HG03342 (cell line): ENCODE results near the gene ATRN.
"Not testable (repeated sequence)": the region's sequence is repeated elsewhere in the genome, so short reads cannot be mapped to it uniquely, and the experiment has no call there.

Experiments used
- ATAC-seq: cut with Tn5 transposase; IDR thresholded peaks from one replicate; pipeline ENCODE4 v1.9.1; 2021; ENCODE audit warnings: mild to moderate bottlenecking, moderate library complexity; ENCODE audit not compliant: unreplicated experiment

ATRN gene

DNA sequence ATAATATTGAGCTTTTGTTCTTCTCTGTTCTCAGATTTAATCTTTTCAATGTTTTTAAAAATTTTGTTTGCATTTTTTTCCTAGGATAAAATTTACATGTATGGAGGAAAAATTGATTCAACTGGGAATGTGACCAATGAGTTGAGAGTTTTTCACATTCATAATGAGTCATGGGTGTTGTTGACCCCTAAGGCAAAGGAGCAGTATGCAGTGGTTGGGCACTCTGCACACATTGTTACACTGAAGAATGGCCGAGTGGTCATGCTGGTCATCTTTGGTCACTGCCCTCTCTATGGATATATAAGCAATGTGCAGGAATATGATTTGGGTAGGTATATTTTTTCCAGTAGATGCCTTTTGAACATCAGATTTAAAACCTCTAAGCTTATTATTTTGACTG, 89.8 kb downstream of the ATRN start:
- ATAC-seq, result no peak

DNA sequence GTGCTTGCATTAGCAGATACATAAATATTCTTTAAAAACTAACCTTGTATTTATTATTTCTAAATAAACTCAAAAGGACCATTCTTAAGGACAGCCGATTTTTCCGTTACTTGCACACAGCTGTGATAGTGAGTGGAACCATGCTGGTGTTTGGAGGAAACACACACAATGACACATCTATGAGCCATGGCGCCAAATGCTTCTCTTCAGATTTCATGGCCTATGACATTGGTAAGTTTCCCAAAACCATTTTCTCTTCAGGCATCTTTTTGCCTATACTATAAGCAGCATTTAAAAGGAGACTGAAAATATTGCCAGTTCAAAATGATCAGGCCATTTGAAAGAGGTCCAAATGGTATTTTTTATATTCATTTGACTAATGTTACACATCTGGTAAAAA, 92.3 kb downstream of the ATRN start:
- ATAC-seq, result no peak

DNA sequence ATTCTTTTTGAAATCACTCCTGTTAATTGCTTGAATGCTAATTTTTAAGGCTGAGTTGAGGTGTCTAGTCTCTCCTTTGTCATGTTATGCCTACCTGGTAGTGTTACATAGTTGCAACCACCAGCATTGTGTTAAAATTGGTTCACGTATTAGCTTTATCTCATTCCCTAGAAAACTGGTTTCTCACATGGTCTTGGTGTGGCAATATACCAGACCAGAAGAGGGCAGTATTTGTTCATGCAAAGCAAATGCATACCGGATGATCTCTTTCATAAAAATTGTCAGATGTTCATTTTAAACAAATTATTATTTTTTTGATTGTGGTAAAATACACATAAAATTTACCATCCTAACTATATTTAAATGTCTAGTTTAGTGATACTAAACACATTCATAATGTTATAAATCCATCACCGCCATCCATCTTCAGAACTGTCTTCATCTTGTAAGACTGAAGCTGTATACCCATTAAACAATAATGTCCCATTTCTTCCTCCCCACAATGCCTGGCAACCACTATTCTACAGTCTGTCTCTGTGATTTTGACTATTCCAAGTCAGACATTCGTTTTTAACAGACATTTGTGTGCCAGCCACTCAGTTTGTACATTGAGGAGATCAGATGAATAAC, 92.8 kb downstream of the ATRN start:
- no peak for ATAC-seq

DNA sequence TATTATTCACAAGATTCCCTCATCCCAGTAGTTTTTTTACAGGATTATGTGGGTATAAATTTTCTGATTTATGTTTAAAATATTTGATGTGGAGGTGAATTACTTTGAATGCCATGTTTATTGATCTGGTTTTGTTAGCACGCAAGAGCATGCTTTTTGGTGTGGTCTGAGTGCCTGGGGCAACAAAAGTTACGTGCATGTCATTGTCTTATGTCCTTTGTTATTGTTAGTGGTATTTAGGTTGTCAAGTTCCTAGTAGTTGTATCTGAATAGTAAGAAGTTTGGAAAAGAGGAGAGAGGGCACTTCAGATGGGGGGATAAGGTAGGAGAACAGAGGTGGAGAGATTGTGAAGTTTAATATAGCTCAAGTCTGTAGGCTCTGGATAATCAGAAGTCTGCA, 95.0 kb downstream of the ATRN start:
- no peak for ATAC-seq

DNA sequence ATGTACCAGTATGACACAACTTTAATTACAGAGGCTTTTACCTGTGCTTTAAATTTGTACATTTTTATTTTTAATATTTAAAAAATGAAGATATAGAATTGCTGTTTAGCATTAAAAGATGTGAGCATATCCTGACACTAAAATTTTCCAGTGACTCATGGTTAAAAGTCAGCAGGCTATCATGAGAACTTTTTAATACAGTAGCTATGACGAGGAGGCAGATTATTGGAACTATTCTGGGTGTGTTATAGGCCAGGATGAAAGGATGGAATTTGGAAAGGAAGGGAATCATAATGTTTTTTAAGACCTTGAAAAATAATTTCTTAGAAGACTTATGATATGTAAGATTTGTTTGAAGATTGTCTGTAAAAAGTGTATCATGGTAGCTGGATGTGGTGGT, 101.3 kb downstream of the ATRN start:
- no peak for ATAC-seq

DNA sequence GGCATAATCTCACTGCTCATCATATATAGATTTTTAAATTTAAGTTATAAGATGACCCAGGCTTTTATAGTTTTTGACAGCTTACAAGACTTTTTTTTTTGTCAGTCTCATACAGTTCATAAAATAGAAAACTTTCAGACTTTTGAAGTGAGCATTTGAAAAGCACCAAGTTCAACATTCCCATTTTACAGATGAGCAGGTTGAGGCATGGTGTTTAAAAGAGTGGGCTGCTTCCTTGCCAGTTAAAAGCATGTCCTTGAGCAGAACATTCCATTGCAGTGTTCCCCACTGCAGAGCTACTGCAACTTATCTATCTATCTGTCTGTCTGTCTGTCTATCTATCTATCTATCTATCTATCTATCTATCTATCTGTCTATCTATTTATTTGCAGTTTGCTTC, 105.5 kb downstream of the ATRN start:
- ATAC-seq, result no peak

DNA sequence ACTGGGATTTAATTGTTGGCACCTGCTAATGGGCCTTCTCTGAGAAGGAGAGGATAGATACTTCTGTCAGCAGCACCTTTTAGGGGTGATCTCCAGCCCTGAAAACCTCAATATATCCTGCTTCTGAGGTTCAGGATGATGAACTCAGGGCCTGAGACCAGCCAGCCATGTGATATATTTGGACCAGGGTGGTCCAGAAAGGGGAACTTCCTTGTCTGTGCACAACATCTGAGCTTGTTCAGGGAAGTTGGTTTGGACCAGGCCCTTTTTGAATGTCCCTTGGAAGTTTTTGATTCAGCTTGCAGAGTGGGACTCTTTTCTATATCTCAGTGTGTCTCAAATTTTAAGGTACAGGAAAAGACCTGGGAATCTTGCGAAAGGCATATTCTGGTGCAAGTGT, 106.5 kb downstream of the ATRN start:
- ATAC-seq, result no peak

DNA sequence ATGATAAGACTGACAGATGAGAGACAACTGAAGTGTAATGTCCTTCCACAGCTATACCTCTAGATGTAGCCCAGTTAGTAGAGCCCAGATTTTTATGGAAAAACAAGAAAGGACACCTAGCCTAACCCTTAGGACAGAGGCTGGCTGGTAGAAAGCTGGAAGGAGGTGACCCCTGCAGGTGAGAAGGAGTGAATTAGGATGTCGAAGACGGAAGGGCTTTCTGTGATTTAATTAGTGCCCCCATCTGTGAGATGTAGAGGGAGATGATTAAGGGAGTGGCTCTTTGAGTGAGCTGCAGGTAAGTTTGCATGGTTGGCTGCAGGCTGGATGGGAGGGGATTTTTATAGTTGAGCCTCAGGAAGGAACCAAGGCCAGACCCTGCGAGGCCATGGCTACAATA, 109.6 kb downstream of the ATRN start:
- ATAC-seq, result no peak

DNA sequence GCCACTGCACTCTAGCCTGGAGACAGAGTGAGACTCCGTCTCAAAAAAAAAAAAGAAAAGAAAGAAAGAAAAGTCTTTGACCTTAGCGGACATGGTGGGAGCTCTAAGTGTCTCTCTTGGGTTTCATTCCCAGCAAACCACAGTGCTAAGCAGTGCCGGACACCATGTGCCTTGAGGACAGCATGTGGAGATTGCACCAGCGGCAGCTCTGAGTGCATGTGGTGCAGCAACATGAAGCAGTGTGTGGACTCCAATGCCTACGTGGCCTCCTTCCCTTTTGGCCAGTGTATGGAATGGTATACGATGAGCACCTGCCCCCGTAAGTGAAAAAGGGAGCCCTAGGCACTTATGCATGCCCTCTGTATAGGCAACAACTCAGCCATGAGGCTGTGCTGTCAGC, 112.9 kb downstream of the ATRN start:
- ATAC-seq, result no peak

DNA sequence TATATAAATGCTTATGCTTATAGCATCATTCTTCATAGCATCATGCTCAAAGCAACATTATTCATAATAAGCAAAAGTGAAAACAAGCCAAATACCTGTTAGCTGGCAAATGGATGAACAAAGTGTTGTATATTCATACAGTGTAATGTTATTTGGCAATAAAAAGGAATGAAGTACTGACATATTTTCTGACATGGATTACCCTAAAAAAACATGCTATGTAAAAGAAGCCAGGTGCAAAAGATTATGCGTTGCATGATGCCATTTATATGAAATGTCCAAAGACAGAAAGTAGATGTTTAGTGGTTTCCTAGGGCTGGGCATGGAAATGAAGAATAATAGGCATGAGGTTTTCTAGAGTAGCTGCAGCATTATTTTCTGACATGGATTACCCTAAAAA, 115.3 kb downstream of the ATRN start:
- ATAC-seq, result no peak

DNA sequence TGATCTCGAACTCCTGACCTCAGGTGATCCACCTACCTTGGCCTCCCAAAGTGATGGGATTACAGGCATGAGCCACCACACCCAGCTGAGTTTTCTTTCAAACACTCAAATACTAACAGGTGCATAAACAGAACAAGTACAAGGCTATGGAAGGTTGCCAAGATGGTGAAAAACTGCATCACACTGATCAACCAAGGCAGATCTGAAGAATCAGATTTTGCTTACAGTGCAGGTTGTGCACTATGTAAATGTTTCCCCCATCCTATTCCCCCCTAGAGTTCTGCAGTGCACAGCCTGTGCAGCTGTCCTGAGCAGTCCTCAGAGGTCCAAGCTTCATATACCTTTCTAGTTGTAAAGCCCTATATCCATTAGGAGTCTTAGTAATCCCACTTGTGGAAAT, 119.3 kb downstream of the ATRN start:
- no peak for ATAC-seq

DNA sequence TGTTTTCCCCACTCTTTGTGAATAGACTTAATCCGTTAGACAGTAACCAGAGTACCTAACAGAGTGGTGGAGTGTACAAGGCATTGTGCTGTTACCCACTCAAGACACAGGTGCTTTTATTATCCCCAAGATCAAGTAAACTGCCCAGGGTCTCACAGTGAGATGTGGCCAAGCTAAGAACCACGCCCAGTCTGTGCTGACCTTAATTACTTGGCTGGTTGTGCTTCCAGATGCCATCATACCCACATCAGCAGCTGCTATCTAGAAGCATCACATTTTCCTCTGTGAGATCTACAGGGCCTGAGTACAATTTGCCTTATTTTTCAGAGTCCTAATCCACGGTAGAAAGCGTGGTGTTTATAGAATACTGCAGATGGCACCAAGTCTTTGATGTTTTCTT, 122.1 kb downstream of the ATRN start:
- ATAC-seq, result no peak

DNA sequence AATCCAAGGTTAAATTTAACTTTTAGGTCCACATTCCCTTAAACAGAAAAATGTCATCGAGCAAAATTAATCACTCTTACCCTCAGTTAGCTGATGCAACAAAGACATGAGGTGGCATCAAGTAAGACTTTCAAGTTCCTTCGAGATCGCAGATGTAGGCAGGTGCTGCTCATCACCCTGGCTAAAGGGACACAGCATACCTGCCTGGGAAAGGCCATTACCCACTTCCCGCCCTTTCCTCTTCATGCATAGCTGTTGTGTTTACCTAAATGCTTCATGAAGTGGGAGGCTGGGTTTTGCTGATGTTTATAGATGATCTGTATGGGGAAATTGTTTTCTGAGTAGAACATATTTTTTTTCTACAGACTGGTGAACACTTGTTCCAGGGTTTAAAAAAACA, 124.7 kb downstream of the ATRN start:
- no peak for ATAC-seq

DNA sequence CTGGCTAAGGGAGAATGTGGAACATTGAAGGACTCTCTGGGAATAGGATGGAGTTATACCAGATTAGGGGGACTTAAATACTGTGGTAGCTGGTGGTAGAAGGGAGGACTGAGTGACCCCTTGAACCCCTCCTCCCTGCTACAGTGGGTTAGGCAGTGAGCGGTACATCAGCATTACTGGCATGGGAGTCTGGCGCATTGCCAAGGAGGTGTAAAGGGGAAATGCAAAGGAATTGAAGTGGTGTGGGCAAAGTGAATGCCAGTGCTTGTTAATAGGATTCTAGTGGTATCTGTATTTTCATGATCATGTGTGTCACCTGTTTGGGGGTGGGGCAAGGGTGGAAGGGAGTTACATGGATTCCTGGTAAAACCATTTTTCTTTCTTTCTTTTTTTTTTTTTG, 132.3 kb downstream of the ATRN start:
- ATAC-seq, result no peak

DNA sequence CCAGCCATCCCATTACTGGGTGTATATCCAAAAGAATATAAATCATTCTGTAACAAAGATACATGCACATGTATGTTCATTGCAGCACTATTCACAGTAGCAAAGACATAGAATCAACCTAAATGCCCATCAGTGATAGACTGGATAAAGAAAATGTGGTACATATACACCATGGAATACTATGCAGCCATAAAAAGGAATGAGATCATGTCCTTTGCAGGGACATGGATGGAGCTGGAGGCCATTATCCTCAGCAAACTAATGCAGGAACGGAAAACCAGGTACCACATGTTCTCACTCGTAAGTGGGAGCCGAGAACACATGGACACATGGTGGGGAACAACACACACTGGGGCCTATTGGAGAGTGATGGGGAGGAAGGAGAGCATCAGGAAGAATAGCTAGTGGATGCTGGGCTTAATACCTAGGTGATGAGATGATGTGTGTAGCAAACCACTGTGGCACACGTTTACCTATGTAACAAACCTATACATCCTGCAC, 134.6 kb downstream of the ATRN start:
- not testable (repeated sequence) for ATAC-seq

DNA sequence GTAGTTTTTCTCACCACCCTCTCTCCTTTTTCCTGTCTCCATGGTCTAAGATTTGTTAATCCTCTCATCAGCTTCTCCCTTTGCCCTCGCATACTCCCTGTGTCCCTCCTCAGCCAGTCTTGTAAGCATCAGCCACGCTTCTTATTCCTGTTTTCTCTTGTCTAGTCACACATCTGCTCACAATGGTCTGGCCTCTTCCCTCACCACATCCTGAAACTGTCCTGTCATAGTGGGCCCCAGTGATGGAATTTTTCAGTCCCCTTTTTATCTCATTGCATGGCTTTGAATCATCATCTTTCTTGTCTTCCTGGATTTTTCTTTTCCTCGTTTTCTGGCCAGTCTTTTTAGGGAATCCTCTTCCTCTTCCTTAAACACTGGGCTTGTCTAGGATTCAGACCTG, 135.2 kb downstream of the ATRN start:
- no peak for ATAC-seq

DNA sequence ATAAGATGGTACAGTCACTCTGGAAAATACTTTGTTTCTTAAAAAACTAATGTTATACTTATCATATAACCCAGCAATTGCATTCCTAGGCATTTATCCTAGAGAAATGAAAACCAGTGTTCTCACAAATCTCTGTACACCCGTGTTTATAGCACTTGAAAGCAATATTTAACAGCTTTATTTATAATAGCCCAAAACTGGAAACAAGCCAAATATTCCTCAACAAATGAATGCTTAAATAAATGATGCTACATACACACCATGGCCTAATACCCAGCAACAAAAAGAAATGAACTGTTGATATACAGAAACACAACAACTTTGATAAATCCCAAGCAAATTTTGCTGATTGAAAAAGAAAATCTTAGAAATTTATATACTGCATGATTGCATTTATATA, 141.1 kb downstream of the ATRN start:
- ATAC-seq, result no peak

DNA sequence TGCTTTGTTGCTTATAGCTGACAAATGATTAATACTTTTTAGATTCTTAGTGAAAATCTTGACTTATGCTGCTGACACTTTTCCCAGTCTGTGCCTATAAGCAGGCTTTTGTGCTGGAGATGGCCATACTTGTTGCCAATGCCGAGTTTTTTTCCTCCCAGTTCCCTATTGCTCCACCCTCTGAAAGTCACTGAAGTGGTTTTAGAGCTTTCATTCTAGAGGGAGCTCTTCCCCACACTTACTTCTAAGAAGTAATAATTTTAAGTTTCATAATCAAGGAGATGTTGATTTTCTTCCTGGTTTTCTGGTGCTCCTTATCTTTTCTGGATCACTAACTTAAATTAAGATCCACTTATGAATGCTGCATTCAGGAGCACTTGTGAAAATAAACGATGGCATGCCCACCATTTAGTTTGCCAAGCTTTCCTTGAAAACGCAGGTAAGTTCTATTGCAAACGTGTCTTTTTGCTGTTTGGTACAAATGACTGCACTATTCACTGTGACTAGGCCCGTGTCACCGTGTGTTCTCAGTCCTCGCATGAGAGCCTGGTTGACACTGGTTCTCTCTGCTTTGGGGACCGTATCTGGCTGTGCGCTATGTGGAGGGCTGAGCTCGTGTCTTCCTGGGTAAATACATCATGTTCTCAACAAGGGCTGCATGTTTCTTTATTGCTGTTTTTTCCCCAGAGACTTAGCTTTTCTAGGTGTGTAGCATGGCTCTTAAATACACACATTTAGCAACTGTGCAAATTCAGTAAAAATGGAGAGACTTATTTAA, 142.2 kb downstream of the ATRN start:
- no peak for ATAC-seq

DNA sequence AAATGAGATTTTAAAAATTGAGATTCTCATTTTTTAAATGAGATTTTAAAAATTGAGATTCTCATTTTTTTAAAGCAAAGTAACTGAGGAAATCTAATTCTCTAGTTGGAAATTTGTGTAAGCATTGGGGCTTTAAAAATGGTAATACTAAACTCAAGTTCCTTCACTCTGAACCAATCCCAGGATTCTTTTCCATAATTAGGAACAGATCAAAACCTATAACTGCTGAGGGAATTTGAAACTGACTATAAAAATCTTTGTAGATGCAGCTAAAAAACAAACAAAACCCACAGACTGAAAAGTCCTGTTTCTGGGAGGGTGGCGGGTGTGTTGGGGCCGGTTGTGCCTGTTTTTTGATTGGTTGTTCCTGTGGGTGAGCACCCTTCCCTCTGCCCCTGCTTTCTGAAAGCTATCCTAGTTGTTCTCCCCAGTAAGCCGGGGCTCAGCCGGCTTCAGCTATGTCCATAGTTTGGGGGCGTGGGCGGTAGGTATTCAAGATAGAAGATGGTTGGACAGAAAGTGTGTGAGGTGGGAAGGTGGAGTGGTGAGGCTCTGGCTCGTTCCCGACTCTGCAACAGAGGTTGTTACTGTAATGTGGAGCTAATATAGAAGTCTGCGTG, 143.1 kb downstream of the ATRN start:
- ATAC-seq, result no peak

DNA sequence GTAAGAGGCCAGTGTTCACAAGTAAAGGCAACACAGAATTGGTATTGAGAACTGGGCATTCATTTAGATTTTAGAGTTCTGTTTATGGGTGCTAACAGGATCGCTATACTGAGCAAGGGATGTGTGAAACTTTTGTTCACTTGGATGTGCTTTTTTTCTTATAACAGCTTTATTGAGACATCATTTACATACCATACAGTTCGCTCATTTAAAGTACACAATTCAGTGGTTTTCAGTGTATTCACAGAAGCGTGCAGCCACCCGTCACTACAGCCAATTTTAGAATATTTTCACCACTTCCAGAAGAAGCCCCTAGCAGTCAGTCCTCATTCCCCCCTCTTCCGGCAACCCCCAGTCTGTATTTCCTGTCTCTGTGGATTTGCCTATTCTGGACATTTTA, 143.6 kb downstream of the ATRN start:
- ATAC-seq, result no peak

DNA sequence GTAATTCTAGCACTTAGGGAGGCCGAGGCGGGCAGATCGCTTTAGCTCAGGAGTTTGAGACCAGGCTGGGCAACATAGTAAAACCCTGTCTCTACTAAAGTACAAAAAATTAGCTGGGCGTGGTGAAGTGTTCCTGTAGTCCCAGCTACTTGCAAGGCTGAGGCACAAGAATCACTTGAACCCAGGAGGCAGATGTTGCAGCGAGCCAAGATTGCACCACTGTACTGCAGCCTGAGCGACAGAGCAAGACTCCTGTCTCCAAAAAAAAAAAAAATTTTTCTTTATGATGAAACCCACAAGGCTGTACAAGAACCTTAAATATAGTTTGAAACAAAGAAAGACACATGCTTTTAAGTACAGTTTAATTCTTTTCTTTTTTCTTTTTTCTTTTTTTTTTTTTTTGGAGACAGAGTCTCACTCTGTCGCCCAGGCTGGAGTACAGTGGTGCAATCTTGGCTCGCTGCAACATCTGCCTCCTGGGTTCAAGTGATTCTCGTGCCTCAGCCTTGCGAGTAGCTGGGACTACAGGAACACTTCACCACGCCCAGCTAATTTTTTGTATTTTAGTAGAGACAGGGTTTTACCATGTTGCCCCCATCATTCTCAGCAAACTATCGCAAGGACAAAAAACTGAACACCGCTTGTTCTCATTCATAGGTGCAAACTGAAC, 144.5 kb downstream of the ATRN start:
- not testable (repeated sequence) for ATAC-seq

DNA sequence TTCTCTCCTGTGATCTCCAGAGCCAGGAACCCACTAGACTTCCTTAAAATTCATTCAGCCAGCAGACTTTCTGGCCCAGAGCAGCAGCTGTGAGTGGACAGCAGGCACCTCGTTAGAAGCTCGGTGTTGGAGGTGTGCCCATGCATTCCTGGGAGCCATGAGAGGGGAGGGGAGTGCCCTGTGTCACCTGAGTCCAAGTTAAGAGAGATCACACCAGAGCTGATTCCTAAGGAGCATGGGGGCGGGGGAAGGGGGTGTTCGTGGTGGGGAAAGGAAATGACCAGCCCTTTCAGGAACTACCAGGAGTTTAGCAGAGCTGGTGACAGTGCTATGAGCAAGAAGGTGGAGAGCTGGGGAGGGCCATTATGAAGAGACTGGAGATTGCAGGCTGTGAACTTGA, 145.4 kb downstream of the ATRN start:
- no peak for ATAC-seq
